GM19035 (cell line): ENCODE measurements around the gene ARHGAP21.

ENCODE experiments used
- ATAC-seq: cut with Tn5 transposase; IDR thresholded peaks from one replicate; pipeline ENCODE4 v1.9.1; 2021; ENCODE audit not compliant: unreplicated experiment

ARHGAP21 gene

GRCh38 chr10:24550680-24551079, 173.0 kb downstream of the ARHGAP21 start:
- no peak for ATAC-seq

GRCh38 chr10:24545585-24545984, 178.1 kb downstream of the ARHGAP21 start:
- ATAC-seq: no peak

- ATAC-seq: no peak
These were observed 178.9 kb downstream of the ARHGAP21 start for GRCh38 chr10:24544776-24545175.

GRCh38 chr10:24542314-24543270, 181.1 kb downstream of the ARHGAP21 start:
- no peak for ATAC-seq

GRCh38 chr10:24541239-24541753, 182.4 kb downstream of the ARHGAP21 start:
- ATAC-seq: no peak

- no peak for ATAC-seq
These were observed 187.1 kb downstream of the ARHGAP21 start for GRCh38 chr10:24536636-24537035.

GRCh38 chr10:24533981-24534380, 189.7 kb downstream of the ARHGAP21 start:
- no peak for ATAC-seq
